Fibroblast of gingiva (primary cell): ENCODE data around the gene KBTBD4.
A peak's percentile ranks its signal among the peaks of the same experiment; 100 is the strongest.
"Not testable (repeated sequence)": the region's sequence is repeated elsewhere in the genome, so short reads cannot be mapped to it uniquely, and the experiment has no call there.

Experiments
- DNase-seq: peaks from one replicate; pipeline ENCODE4 v3.0.0-alpha.2; 2011; ENCODE audit warnings: low read depth

Gene KBTBD4

GRCh38 chr11:47560426-47560825, 18.3 kb downstream of the KBTBD4 start:
- peak; percentile 68 for DNase-seq

GRCh38 chr11:47558695-47559094, 20.1 kb downstream of the KBTBD4 start:
- no peak for DNase-seq

- DNase-seq: not testable (repeated sequence)
These were observed 21.8 kb downstream of the KBTBD4 start for GRCh38 chr11:47557004-47557403.

- peak; percentile 29 for DNase-seq
These were observed 25.4 kb downstream of the KBTBD4 start for GRCh38 chr11:47553406-47553743.

- DNase-seq: peak; percentile 87
These were observed 26.0 kb downstream of the KBTBD4 start, which contains the start of gene CELF1 for GRCh38 chr11:47552566-47553405. CELF1 (minus strand) TSS chr11:47553132; CDS start chr11:47499523, 53,609 bp downstream.

GRCh38 chr11:47552056-47552565, 26.7 kb downstream of the KBTBD4 start:
- peak; percentile 44 for DNase-seq

GRCh38 chr11:47551086-47551485, 27.7 kb downstream of the KBTBD4 start:
- no peak for DNase-seq

GRCh38 chr11:47550288-47551047, 28.3 kb downstream of the KBTBD4 start:
- DNase-seq: no peak

GRCh38 chr11:47546274-47546673, 32.5 kb downstream of the KBTBD4 start:
- DNase-seq: not testable (repeated sequence)

- no peak for DNase-seq
These were observed 33.5 kb downstream of the KBTBD4 start for GRCh38 chr11:47545298-47545697.

GRCh38 chr11:47541070-47541469, 37.7 kb downstream of the KBTBD4 start:
- no peak for DNase-seq

- no peak for DNase-seq
These were observed 39.1 kb downstream of the KBTBD4 start for GRCh38 chr11:47539681-47540039.

GRCh38 chr11:47538741-47539565, 39.8 kb downstream of the KBTBD4 start:
- DNase-seq: no peak

GRCh38 chr11:47536915-47537314, 41.9 kb downstream of the KBTBD4 start:
- no peak for DNase-seq

- no peak for DNase-seq
These were observed 44.0 kb downstream of the KBTBD4 start for GRCh38 chr11:47534704-47535251.

GRCh38 chr11:47533690-47534151, 45.0 kb downstream of the KBTBD4 start:
- peak; percentile 75 for DNase-seq

- no peak for DNase-seq
These were observed 46.1 kb downstream of the KBTBD4 start for GRCh38 chr11:47532597-47533213.

GRCh38 chr11:47531666-47532065, 47.1 kb downstream of the KBTBD4 start:
- no peak for DNase-seq

- not testable (repeated sequence) for DNase-seq
These were observed 48.0 kb downstream of the KBTBD4 start for GRCh38 chr11:47530721-47531120.

- DNase-seq: no peak
These were observed 48.8 kb downstream of the KBTBD4 start for GRCh38 chr11:47529951-47530350.

GRCh38 chr11:47527186-47527585, 51.6 kb downstream of the KBTBD4 start:
- no peak for DNase-seq
